Fibroblast of mammary gland (primary cell): ENCODE data around the gene ARHGEF40.

Experiments
- DNase-seq: peaks from one replicate; pipeline ENCODE4 v3.0.0-alpha.2; 2010; ENCODE audit warnings: low read depth
- H3K4me3 ChIP-seq: 2 replicates; pipeline ENCODE4 v1.5.1; 2011; ENCODE audit warnings: low read depth, mild to moderate bottlenecking, low read length, moderate library complexity; ENCODE audit not compliant: control insufficient read depth
- TF ChIP-seq, protein P1 (sequence below): conservative IDR thresholded peaks from 2 replicates; pipeline ENCODE4 v1.5.1; 2011; ENCODE audit warnings: low read depth, low read length, inconsistent platforms; ENCODE audit not compliant: control insufficient read depth, insufficient read depth

ARHGEF40 gene

DNA sequence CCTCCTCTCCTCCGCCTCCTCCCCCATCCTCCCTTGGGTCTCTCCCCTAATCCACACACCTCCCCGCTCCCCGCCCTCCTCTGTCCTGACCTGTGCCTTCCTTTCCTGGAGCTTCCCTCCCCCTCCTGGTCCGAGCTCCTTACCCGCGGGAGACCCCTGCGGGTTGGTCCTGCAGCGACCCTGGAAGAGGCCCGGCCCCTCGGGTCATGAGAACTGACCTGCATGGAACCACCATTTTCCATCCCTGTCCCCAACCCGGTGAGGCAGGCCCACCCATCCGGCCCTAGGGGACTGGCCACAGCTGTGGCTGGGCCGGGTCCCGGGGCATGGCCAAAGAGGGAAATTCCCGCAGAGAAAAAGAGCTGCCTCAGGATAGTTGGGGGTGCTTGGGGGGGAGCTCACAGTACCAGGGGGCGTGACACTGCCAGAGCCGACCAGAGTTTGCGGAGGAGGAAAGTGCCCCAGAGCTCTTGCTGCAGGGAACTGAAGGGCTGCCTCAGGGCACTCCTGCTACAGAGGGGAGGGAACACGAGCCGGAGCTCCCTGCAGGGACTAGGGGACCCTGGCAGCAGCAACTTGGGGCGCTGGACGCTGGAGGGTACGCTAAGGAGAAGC lies 613 bp downstream of the ARHGEF40 start:
- peak; percentile 66 for DNase-seq
- TF ChIP-seq, protein P1, sequence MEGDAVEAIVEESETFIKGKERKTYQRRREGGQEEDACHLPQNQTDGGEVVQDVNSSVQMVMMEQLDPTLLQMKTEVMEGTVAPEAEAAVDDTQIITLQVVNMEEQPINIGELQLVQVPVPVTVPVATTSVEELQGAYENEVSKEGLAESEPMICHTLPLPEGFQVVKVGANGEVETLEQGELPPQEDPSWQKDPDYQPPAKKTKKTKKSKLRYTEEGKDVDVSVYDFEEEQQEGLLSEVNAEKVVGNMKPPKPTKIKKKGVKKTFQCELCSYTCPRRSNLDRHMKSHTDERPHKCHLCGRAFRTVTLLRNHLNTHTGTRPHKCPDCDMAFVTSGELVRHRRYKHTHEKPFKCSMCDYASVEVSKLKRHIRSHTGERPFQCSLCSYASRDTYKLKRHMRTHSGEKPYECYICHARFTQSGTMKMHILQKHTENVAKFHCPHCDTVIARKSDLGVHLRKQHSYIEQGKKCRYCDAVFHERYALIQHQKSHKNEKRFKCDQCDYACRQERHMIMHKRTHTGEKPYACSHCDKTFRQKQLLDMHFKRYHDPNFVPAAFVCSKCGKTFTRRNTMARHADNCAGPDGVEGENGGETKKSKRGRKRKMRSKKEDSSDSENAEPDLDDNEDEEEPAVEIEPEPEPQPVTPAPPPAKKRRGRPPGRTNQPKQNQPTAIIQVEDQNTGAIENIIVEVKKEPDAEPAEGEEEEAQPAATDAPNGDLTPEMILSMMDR: no peak
- H3K4me3 ChIP-seq: peak overlapping the region; percentile 77

DNA sequence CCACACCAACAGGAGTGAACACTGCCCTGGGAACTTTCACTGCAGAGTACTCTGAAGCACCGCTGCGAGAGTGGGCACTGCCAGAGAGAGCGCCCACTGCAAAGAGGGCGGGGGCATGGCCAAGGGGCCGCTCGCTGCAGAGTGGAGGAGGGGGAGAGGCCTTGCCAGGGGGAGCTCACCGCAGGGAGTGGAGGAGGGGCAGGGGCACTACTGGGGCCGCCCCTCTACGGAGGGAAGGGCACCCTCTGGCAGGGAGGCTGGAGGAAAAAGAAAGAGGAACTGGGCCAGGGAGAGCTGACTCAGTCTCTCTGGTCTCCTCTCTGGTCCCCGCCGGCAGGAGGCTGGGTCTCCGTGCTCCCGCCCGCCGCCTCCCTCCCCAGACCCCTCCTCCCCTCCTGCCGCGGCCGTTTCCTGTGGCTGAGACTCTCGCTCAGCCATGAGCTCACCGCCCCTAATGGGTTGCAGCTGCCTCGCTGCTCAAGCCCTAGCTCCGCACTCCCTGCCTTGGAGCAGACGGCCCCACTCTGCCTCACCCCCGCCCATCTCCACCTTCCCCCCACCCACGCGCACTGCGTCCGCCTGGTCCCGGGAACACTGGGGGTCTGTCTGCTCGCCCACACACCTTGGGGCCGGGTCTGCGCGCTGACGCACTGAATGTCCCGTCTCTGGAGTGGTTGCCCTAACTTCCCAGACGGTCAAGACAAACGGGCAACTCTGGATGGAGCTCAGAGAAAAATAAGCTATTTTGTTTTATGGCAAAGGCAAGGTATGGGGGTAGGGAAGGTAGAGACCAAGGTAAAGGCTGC lies 1.3 kb downstream of the ARHGEF40 start:
- DNase-seq: peak; percentile 95
- peak overlapping the region; percentile 77 for H3K4me3 ChIP-seq
- TF ChIP-seq, protein P1: no peak

DNA sequence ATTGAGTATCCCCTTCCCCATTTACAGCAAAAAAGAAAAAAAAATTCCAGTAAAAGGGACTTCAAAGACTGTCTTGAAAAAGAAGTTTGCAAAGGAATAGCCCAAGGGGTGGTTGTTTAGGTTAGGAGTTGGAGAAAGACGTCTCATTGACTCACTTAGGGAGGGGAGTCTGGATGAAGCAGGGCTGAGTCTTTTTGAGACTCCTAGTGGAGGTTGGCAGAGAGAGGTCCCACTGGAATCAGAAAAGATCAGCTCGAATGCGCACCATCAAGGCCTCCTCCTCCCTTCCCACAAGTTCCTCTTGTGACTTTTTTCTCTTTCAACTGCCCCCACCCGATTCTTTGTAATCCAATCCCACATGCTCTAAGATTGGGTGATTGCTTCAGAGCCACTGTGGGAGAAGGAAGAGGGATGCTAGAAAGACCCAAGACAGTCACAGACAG lies 1.9 kb downstream of the ARHGEF40 start:
- peak; percentile 96 for DNase-seq
- peak overlapping the region; percentile 77 for H3K4me3 ChIP-seq
- TF ChIP-seq, protein P1: peak; percentile 33

DNA sequence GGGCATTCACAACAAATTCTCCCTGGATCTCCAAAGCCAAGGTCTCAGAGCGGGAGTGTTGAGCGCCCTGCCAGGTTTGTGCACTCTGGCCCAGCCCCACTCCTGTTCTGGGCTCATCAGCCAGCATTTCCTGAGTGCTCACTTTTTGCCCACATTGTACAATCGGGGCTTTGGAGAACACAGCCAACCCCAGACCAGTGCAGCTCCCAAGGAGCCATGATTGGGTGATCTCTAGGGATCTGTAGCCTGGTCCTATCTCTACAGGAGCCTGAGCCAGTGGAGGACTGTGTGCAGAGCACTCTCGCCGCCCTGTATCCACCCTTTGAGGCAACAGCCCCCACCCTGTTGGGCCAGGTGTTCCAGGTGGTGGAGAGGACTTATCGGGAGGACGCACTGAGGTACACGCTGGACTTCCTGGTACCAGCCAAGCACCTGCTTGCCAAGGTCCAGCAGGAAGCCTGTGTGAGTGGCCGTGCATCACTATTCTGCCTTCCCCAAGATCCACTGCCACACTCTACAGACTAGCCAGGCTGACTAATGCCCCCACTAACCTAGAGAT lies 2.8 kb downstream of the ARHGEF40 start:
- no peak overlapping the region for H3K4me3 ChIP-seq
- DNase-seq: no peak
- TF ChIP-seq, protein P1: no peak

DNA sequence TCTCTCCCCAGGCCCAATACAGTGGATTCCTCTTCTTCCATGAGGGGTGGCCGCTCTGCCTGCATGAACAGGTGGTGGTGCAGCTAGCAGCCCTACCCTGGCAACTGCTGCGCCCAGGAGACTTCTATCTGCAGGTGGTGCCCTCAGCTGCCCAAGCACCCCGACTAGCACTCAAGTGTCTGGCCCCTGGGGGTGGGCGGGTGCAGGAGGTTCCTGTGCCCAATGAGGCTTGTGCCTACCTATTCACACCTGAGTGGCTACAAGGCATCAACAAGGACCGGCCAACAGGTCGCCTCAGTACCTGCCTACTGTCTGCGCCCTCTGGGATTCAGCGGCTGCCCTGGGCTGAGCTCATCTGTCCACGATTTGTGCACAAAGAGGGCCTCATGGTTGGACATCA lies 3.8 kb downstream of the ARHGEF40 start:
- H3K4me3 ChIP-seq: no peak overlapping the region
- DNase-seq: no peak
- TF ChIP-seq, protein P1: no peak

DNA sequence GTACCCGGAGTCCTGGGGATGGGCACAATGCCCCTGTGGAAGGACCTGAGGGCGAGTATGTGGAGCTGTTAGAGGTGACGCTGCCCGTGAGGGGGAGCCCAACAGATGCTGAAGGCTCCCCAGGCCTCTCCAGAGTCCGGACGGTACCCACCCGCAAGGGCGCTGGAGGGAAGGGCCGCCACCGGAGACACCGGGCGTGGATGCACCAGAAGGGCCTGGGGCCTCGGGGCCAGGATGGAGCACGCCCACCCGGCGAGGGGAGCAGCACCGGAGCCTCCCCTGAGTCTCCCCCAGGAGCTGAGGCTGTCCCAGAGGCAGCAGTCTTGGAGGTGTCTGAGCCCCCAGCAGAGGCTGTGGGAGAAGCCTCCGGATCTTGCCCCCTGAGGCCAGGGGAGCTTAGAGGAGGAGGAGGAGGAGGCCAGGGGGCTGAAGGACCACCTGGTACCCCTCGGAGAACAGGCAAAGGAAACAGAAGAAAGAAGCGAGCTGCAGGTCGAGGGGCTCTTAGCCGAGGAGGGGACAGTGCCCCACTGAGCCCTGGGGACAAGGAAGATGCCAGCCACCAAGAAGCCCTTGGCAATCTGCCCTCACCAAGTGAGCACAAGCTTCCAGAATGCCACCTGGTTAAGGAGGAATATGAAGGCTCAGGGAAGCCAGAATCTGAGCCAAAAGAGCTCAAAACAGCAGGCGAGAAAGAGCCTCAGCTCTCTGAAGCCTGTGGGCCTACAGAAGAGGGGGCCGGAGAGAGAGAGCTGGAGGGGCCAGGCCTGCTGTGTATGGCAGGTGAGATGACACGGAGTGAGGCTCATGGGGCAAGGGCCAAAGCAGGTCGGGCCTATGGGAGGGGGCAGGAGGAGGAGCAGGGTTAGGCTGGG lies 4.5 kb downstream of the ARHGEF40 start:
- DNase-seq: no peak
- H3K4me3 ChIP-seq: no peak overlapping the region
- TF ChIP-seq, protein P1: no peak
